Activated T-helper 1 cell treated with Interleukin-2 at 50 U/mL for 16 hours (primary cell): ENCODE measurements around the gene PCSK5.
"Not testable (repeated sequence)": the region's sequence is repeated elsewhere in the genome, so short reads cannot be mapped to it uniquely, and the experiment has no call there.

Source experiments
- DNase-seq: peaks from one replicate; pipeline ENCODE4 v3.0.0-alpha.2; 2020; ENCODE audit warnings: low read depth

Gene PCSK5

GRCh38 chr9:76359766-76360165 is 469.3 kb downstream of the PCSK5 start:
- no peak for DNase-seq

DNA sequence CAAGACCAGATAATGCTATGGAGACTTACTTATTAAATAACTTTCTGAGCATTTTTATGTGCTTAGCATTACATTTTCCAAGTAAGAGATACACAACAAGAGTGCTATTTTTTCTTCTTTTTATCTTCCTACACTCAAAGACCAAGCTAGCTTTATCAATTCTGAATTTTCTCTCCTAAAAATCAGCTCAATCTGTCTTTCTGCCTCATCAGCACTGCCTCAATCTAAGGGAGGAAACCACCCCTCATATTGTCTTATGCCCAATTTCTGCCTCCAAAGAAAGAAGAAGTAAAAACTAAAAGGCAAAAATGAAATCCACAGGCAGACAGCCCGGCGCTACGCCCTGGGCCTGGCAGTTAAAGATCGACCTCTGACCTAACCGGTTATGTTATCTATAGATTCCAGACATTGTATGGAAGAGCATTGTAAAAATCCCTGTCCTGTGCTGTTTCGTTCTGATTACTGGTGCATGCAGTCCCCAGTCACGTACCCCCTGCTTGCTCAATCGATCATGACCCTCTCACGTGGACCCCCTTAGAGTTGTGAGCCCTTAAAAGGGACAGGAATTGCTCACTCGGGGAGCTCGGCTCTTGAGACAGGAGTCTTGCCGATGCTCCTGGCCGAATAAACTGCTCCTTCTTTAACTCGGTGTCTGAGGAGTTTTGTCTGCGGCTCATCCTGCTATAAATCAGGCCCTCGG is 472.0 kb downstream of the PCSK5 start:
- not testable (repeated sequence) for DNase-seq

DNA sequence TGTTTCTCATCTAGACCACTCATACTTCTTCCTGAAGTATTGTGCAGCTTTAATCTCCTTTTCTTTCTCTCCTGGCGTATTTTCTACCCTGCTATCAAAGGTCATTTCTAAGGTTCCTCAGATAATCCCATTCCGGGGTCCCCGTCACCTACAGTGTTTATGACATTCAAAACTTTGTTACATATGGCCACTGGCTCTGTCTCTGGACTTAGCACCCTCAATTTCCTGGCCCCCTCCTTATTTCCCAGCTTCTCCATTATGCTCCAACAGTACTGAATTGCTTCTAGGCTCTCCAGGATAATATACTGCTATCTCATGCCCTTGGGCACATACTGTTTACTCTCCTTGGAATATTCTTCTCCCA is 472.5 kb downstream of the PCSK5 start:
- DNase-seq, result no peak

GRCh38 chr9:76365028-76365427 is 474.6 kb downstream of the PCSK5 start:
- DNase-seq, result no peak

- no peak for DNase-seq
These were observed 475.8 kb downstream of the PCSK5 start for GRCh38 chr9:76366275-76366674.

GRCh38 chr9:76369583-76369982 is 479.1 kb downstream of the PCSK5 start:
- no peak for DNase-seq

GRCh38 chr9:76370396-76371023 is 480.0 kb downstream of the PCSK5 start:
- no peak for DNase-seq

DNA sequence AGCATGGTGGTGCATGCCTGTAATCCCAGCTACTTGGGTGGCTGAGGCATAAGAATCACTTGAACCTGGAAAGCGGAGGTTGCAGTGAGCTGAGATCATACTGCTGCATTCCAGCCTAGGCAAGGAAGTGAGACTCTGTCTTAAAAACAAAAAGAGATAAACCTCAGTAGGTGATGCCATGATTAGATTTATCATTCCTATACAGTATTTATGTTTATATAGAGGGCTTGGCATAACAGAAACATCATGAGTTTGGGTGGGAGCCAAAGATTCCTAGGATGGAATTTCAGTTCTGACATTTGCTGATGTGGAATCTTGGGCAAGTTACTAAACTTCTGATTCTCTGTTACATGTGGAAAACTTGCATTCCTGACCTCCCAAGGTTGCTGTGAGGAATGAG is 481.4 kb downstream of the PCSK5 start:
- DNase-seq, result no peak

- no peak for DNase-seq
These were observed 481.9 kb downstream of the PCSK5 start for GRCh38 chr9:76372336-76372735.

GRCh38 chr9:76373173-76373783 is 482.8 kb downstream of the PCSK5 start:
- no peak for DNase-seq

- no peak for DNase-seq
These were observed 483.5 kb downstream of the PCSK5 start for GRCh38 chr9:76373784-76374474.

- no peak for DNase-seq
These were observed 484.5 kb downstream of the PCSK5 start for GRCh38 chr9:76374783-76375559.

- no peak for DNase-seq
These were observed 487.3 kb downstream of the PCSK5 start for GRCh38 chr9:76377791-76378190.

DNA sequence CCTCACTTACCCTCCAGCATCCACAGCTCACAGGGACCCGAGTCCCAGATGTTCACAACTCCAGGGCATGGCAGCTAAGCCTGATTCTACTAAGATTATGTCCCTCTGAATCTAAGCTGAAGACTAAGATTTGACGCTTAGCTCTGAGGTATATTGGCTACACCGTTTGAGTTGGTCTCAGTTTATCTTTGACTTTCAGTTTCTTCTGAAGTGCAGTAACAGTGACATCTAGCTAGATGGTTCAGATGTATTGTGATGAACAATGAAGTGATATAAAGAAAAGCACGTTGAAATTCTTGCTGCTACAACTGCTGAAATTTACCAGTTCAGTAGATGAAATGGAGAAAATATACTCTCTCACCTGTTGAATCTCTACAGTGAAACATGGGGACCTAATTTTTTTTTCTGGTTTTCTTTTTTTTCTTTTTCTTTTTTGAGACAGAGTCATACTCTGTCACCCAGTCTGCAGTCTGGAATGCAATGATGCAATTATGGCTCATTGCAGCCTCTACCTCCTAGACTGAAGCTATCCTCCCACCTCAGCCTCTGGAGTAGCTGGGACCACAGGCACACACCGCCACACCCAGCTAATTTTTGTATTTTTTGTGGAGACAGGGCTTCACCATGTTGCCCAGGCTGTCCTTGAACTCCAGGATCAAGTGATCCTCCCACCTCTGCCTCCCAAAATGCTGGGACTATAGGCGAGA is 488.0 kb downstream of the PCSK5 start:
- DNase-seq, result no peak

- DNase-seq, result no peak
These were observed 489.0 kb downstream of the PCSK5 start for GRCh38 chr9:76379494-76379893.

DNA sequence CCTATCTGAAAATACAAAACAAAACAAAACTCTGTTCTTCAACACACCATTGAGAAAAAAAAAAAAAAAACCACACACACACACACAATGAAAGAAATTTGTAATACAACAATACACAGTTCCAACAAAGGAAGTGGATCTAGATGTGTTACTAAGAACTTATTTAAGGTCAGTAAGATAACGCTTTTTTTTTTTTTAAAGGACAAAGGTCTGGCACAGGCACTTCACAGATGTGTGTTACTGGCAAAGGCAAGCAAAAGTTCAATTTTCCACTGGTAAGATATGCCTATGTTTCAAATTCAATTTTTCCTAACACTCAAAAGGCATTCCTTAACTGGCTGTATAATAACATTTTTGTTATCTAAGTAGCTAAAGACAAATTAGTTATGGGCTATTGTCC is 500.2 kb downstream of the PCSK5 start:
- no peak for DNase-seq

DNA sequence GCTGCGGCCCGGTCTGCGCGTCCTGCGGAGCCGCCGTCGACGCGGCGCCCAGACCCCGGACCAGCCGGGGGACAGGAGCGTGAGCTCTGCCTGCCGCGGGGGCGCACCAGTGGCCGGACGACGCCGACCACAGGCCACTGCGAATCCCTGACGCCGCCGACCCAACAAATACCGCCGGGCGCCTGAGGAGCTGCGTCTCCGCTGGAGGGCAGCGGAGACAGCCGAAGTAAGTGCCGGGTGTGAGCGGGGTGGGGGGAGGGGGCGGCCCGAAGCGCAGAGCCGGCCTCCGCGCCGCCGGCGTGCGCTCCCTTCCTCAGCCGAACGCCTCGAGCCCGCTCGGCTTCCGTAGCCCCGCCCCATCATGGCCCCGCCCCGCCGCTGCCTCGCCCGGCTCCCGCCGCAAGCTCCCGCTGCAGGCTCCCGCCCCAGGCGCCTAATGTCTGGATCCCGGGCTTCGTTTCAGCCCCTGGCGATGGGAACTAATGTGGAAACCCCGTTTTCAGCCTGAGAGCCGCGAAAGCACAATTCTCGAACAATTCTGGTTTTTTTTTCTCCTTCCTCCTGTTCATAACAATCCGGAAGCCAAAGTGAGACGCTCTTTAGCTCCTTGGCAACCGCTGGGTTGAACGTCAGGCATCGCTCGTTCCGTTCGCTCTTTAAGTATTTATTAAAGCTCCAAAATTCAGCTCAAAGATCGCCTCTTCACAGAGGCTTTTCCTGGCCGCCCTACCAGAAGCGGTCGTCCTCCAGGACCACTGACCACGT is 503.9 kb downstream of the PCSK5 start, which contains the start of gene RFK:
Gene RFK, minus strand, starts transcription at position 232 of the 765 bp plus-strand sequence. CDS start 255 bp downstream, outside the sequence.
- DNase-seq, result peak; percentile 88

DNA sequence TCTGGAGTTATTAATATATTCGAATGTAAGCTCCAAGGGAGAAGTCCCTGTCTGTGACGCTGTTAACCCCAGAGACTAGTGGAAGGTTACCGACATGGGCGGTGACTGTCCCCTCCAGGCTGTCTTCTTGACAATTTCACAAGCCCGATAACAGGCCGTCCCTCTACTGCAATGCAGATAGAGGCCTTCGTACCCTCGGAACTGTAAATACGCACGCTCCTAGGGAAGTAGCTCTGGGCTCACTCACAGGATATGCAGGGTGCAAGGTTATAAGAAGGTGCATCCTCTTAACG is 504.4 kb downstream of the PCSK5 start:
- peak; percentile 16 for DNase-seq

DNA sequence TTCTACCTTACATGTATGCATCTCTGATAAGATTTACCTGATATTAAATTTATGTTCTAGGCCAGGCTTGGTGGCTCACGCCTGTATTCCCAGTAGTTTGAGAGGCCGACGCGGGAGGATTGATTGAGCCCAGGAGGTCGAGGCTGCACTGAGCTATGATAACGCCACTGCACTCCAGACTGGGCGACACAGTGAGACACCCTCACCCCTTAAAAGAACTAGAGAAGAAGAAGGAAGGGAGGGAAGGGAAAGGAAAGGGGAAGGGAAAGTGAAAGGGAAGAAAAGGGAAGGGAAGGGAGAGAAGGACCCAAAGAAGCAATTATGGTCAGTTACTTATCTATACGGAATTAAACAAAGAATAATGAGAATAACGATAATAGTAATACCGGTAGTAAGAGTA is 504.9 kb downstream of the PCSK5 start:
- no peak for DNase-seq

- no peak for DNase-seq
These were observed 505.7 kb downstream of the PCSK5 start for GRCh38 chr9:76396144-76396543.

DNA sequence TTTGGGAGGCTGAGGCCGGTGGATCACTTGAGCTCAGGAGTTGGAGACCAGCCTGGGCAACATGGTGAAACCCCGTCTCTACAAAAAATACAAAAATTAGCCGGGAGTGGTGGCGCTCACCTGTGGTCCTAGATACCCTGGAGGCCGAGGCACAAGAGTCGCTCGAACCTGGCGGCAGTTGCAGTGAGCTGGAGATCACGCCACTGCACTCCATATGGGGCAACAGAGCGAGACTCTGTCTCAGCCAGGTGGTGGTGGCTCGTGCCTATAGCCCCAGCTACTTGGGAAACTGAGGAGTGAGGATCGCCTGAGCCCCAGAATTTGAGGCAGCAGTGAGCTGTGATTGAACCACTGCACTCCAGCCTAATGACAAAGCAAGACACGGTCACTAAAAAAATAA is 506.1 kb downstream of the PCSK5 start:
- DNase-seq, result no peak
